HUES48 (cell line): ENCODE data around the gene KLC3.

Experiments used
- H3K27ac ChIP-seq: one replicate; pipeline ENCODE4 v1.7.0; 2013; ENCODE audit warnings: low read depth, low read length, inconsistent platforms
- H3K27me3 ChIP-seq: 2 replicates; pipeline ENCODE4 v1.6.1; 2013; ENCODE audit warnings: mild to moderate bottlenecking, low read length; ENCODE audit not compliant: control insufficient read depth, insufficient read depth
- H3K36me3 ChIP-seq: 2 replicates; pipeline ENCODE4 v1.6.1; 2013; ENCODE audit warnings: low read length; ENCODE audit not compliant: control insufficient read depth, insufficient read depth
- H3K4me1 ChIP-seq: 2 replicates; pipeline ENCODE4 v1.6.1; 2013; ENCODE audit warnings: mild to moderate bottlenecking, low read length; ENCODE audit not compliant: control insufficient read depth, insufficient read depth
- H3K4me3 ChIP-seq: 2 replicates; pipeline ENCODE4 v1.5.1; 2013; ENCODE audit warnings: mild to moderate bottlenecking, low read depth, low read length
- H3K9ac ChIP-seq: 2 replicates; pipeline ENCODE4 v1.6.1; 2013; ENCODE audit warnings: mild to moderate bottlenecking, low read depth, low read length, moderate library complexity
- H3K9me3 ChIP-seq: 2 replicates; pipeline ENCODE4 v1.6.1; 2013; ENCODE audit warnings: low read length; ENCODE audit not compliant: control insufficient read depth, insufficient read depth

Gene KLC3

DNA sequence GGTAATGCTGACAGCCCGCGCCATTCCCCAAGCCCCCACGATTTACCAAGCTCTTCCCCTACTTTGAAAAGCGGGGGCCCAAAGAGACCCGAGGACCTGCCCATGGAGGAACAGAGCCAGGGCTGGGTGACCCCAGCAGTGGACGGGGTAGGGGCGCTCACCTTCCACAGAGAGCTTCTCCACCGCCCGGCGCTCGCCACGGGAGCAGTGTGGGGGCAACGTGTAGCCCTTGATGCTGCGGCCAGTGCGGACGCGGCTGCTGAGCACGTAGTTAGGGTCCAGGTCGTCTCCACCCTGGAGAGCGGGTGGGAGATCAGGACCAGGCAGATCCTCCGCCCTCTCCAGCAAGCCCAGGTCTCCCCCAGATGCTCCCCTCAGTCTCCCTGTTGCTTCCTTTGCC lies 25.2 kb upstream of the KLC3 start:
- peaks cover 36% of the 10 kb centered on the region for H3K27me3 ChIP-seq
- H3K4me1 ChIP-seq = no peaks in the 10 kb centered on the region
- H3K36me3 ChIP-seq = no peaks in the 10 kb centered on the region
- no peak overlapping the region for H3K27ac ChIP-seq
- no peaks in the 10 kb centered on the region for H3K9me3 ChIP-seq
- no peak overlapping the region for H3K9ac ChIP-seq
- no peak overlapping the region for H3K4me3 ChIP-seq

DNA sequence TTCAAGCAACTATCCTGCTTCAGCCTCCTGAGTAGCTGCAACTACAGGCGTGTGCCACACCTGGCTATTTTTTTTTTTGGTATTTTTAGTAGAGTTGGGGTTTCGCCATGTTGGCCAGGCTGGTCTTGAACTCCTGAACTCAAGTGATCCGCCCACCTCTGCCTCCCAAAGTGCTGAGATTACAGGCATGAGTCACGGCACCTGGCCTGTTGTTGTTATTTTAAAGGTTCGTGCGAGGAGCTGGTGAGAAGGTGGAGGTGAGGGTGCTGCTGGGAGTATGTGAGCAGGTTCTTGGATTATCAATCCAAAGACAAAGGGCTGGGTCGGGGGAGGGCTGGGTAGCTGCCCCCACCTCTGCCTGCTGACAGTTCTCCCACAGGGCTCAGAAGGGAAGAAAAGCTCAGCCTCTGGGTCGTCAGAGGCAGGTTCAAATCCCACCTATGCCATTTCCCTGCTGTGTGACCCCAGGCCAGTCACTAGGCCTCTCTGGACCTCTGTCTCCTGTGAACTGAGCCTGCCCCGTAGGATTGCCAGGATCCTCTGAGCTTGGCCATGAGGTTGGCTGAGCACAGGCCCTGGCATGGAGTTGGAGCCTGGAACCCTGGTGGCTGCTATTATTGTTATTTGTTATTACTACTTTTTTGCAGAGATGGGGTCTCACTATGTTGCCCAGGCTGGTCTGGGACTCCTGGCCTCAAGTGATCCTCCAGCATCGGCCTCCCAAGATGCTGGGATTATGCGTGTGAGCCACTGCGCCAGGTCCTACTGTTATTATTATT lies 19.4 kb upstream of the KLC3 start:
- H3K4me3 ChIP-seq = no peak overlapping the region
- H3K27me3 ChIP-seq = peaks cover 36% of the 10 kb centered on the region
- H3K4me1 ChIP-seq = peaks cover 8% of the 10 kb centered on the region
- no peak overlapping the region for H3K9ac ChIP-seq
- H3K9me3 ChIP-seq = no peaks in the 10 kb centered on the region
- no peaks in the 10 kb centered on the region for H3K36me3 ChIP-seq
- H3K27ac ChIP-seq = no peak overlapping the region

DNA sequence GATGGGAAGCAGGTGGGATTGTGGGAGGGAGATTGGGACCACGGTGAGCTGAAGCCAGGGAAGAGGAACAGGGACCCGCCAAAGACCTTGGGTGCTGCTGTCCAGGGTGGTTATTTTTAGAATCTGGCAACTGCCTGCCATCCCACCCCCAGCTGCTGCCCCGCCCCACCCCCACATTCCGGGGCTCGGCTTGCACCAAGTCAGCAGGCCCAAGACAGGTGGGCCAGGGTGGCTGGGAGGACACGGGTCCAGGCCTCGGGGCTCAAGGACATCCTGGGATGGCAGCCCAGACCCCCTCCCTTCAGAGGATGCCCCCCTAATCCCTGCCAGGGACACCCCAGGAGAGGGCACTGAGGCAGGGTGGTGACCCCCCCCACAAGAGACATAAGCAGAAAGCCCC lies 18.7 kb upstream of the KLC3 start:
- Histone ChIP-seq H3K4me3 (no peak overlapping the region), H3K27me3 (peaks cover 36% of the 10 kb centered on the region), H3K27ac (no peak overlapping the region), H3K4me1 (peaks cover 8% of the 10 kb centered on the region), H3K9ac (no peak overlapping the region), H3K9me3 (no peaks in the 10 kb centered on the region), H3K36me3 (no peaks in the 10 kb centered on the region)

DNA sequence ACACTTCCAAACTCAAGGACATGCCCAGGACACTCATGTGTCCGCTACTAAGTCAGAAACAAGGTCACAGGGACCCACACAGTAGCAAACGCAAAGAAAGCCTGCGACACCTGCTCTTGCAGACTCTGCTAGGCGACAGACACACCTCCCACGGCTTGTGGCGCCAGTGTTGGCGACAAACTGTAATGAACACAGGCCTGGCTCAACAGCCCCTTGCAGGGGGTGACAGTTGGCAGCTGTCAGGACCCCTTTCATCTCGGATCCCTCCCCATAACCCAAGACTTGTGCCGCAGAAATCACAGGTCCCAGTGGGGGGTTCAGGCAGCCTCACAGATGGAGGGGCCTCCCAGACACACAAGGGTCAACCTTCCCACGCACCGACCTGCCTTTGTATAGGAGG lies 18.2 kb upstream of the KLC3 start:
- Histone ChIP-seq H3K27ac (no peak overlapping the region), H3K9ac (no peak overlapping the region), H3K36me3 (no peaks in the 10 kb centered on the region), H3K4me3 (no peak overlapping the region), H3K9me3 (no peaks in the 10 kb centered on the region), H3K27me3 (peaks cover 36% of the 10 kb centered on the region), H3K4me1 (peaks cover 8% of the 10 kb centered on the region)

DNA sequence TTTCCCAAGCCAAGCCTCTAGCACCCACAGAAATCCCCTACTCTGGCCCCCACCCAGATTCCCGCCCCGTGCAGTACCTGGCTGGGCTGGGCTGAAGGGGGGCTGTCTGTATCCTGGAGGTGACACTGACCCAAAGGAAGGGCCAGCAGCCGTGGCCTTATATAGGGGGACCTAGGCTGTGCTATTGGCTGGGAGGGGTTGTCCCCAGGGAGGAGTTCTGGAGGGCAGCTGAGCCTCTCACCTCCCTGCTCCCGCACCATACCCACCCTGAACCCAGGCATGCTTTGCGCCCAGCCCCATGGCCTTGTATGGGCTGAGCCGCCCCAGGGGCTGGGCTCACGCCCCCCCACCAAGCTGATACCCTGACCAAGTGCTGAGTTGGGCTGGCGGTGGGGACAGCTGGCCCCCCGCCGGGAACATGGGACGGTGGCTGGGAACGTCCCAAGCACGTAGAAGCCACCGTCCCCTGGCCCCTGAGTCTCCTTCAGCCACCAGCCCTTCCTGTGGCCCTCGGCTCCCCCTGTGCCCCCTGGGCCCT lies 17.7 kb upstream of the KLC3 start, which contains the start of gene CKM:
TSS of gene CKM (minus strand) at position 132 of the 538 bp plus-strand sequence. CDS start 3,162 bp downstream, outside the sequence.
- no peaks in the 10 kb centered on the region for H3K36me3 ChIP-seq
- no peak within 1 kb of the TSS for H3K27ac ChIP-seq
- H3K9ac ChIP-seq = no peak within 1 kb of the TSS

DNA sequence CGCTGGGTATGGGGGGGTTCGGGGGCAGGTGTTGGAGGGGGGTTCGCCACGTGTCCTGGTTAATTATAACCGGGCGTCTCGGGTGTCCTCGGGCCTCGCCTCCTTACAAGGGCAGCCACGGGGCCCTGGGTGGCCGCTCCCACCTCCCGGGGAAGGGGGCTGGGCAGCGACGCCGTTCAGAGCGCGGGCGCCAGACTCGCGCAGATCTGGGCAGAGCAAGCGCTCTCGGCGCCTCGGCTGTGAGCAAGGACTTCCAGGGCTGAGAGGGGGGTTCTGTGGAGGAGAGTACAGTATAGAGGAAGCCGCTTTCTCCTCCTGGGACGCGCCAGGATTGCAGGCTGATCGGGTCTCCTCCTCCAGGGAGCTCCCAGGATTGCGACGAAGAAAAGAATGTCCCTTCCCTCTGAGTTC lies 16.9 kb upstream of the KLC3 start:
- Histone ChIP-seq H3K9ac (no peak overlapping the region), H3K36me3 (no peaks in the 10 kb centered on the region), H3K9me3 (no peaks in the 10 kb centered on the region), H3K4me1 (peaks cover 8% of the 10 kb centered on the region), H3K27me3 (peaks cover 27% of the 10 kb centered on the region), H3K27ac (peak overlapping the region; percentile 8), H3K4me3 (peak overlapping the region; percentile 49)

More for the DNA sequence above, 17.7 kb upstream of the KLC3 start, which contains the start of gene CKM:
- H3K4me3 ChIP-seq = peak within 1 kb of the TSS; percentile 49
- peaks cover 8% of the 10 kb centered on the region for H3K4me1 ChIP-seq
- peaks cover 35% of the 10 kb centered on the region for H3K27me3 ChIP-seq
- H3K9me3 ChIP-seq = no peaks in the 10 kb centered on the region

DNA sequence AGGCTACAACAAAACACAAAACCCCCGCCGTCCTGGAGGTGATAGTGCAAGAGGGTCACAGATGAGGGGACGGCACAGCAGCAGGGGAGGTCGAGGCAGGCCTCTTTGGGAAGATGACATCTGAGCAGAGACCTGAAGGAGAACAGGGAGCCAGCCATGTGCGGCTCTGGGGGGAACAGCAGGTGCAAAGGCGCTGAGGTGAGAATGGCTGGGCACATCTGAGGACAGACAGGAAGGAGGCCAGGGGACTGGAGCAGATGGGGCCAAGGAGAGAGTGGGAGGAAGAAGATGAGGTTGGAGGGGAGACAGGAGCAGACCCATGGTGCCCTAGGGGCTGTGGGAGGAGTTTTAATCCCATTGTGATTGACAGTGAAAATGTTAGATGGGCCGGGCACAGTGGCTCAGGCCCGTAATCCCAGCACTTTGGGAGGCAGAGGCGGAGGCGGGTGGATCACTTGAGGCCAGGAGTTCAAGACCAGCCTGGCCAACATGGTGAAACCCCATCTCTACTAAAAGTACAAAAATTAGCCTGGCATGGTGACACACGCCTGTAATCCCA lies 16.1 kb upstream of the KLC3 start:
- H3K27ac ChIP-seq = no peak overlapping the region
- H3K9me3 ChIP-seq = no peaks in the 10 kb centered on the region
- H3K9ac ChIP-seq = no peak overlapping the region
- no peaks in the 10 kb centered on the region for H3K36me3 ChIP-seq
- peak overlapping the region; percentile 49; the same call in 1 of the 2 replicates for H3K4me3 ChIP-seq
- H3K27me3 ChIP-seq = peaks cover 21% of the 10 kb centered on the region
- peaks cover 8% of the 10 kb centered on the region for H3K4me1 ChIP-seq

DNA sequence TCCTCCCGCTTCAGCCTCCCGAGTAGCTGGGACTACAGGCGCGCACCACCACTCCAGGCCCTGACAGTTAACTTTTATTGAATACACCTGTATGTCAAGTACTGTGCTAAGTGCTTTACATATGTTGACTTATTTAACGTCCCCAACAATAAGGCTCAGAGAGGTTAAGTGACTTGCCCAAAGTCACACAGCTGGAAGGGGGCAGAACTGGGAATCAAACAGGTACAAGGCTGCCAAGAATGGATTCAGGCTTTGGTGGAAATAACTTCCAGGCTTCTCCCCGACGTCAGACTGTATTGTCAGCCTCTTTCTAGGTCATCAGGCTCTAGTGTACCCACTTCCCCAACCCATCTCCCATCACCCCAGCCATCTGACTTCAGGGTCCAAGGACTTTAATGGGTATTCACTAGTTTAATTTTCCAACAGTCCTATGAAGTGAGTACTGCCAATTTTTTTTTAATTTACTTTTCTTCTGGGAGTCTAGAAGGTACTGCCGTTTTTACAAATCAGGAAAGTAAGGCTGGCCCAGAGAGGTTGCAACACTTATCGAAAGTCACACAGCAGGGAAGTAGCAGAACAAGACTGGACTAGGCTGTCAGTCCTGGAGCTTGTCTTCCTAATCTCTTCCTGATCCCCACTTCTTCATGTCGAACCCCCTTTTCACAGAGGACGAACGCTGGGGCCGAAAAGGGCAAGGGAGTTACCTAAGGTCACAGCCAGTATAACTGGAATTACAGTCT lies 13.0 kb upstream of the KLC3 start:
- Histone ChIP-seq H3K27me3 (peaks cover 20% of the 10 kb centered on the region), H3K27ac (no peak overlapping the region), H3K36me3 (no peaks in the 10 kb centered on the region), H3K9me3 (no peaks in the 10 kb centered on the region), H3K4me3 (no peak overlapping the region), H3K4me1 (peaks cover 8% of the 10 kb centered on the region), H3K9ac (no peak overlapping the region)

DNA sequence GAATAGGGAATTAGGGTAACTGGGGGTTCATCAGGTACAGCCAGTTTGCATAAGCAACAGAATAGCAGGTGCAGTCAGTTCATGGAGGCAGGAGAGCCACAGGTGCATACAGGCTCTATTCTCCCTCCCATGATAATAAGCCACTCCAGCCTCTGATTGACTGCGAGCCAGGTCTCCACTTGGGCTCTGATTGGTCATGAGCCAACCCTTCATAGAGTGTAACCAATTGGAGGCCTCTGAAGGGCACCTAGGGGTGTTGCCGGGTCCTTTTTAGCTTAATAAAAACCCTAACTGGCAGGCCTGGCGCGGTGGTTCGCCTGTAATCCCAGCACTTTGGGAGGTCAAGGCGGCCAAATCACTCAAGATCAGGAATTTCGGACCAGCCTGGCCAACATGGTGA lies 9.1 kb upstream of the KLC3 start:
- H3K27ac ChIP-seq = no peak overlapping the region
- H3K4me3 ChIP-seq = no peak overlapping the region
- no peaks in the 10 kb centered on the region for H3K27me3 ChIP-seq
- no peak overlapping the region for H3K9ac ChIP-seq
- no peaks in the 10 kb centered on the region for H3K36me3 ChIP-seq
- no peaks in the 10 kb centered on the region for H3K4me1 ChIP-seq
- no peaks in the 10 kb centered on the region for H3K9me3 ChIP-seq

DNA sequence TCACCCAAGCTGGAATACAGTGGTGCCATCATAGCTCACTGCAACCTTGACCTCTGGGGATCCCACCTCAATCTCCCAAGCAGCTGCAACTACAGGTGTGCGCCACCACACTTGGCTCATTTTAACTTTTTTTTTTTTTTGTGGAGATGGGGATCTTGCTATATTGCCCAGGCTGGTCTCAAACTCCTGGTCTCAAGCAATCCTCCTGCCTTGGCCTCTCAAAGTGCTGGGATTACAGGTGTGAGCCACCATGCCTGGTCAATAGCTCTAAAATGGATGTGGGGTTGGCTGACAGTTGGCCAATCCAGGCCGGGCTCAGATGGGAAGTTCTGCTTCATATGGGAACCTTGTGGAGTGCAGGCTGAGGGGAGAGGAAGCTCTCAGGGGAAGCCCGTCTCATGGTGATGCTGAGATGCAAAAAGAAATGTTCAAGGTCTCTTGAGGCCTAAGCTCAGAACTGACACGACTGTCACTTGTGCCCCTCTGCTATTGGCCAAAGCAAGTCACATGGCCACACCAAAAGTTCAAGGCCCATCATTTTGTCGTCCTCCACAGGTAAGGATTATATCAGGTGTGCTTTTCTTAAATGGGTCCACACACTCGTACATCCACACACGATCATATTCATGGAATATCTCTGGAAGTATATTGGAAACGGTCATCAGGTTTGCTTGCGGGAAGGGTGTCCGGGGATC lies 6.8 kb upstream of the KLC3 start:
- Histone ChIP-seq H3K9me3 (no peaks in the 10 kb centered on the region), H3K27ac (no peak overlapping the region), H3K27me3 (no peaks in the 10 kb centered on the region), H3K4me3 (no peak overlapping the region), H3K9ac (no peak overlapping the region), H3K4me1 (no peaks in the 10 kb centered on the region), H3K36me3 (no peaks in the 10 kb centered on the region)
